K562 (cell line): ENCODE measurements around the gene SLFNL1. TPM values are rescaled to one million over a fixed set of nuclear protein-coding genes. Genes with fewer than 3 reads are reported as not detected.
A peak's percentile ranks its signal among the peaks of the same experiment; 100 is the strongest.

Experiments
- HIVEP1 ChIP-seq: fragments of 250-450 bp; sonication (Bioruptor Pico); IDR thresholded peaks from 2 replicates; pipeline ENCODE4 v1.4.0; 2020; ENCODE audit warnings: mild to moderate bottlenecking
- LCOR ChIP-seq: sonication (generic); formaldehyde crosslinking; IDR thresholded peaks from 2 replicates; pipeline ENCODE4 v1.8.0; 2022; ENCODE audit warnings: mild to moderate bottlenecking, missing genetic modification reagents
- NEUROD1 ChIP-seq: fragments of 150-350 bp; IDR thresholded peaks from 2 replicates; pipeline ENCODE4 v1.6.1; 2014; ENCODE audit warnings: borderline replicate concordance, low read length, low read depth; ENCODE audit not compliant: partially characterized antibody
- NFATC3 ChIP-seq: fragments of 450-650 bp; IDR thresholded peaks from 2 replicates; pipeline ENCODE4 v1.6.1; 2017; ENCODE audit warnings: mild to moderate bottlenecking
- NFE2L1 ChIP-seq: fragments of 450-650 bp; IDR thresholded peaks from 2 replicates; pipeline ENCODE4 v1.6.1; 2016; ENCODE audit warnings: missing genetic modification characterization, low read depth, mild to moderate bottlenecking, missing compliant biosample characterization, moderate library complexity, borderline replicate concordance
- POLR2A ChIP-seq: fragments of 450-650 bp; conservative IDR thresholded peaks from 2 replicates; pipeline ENCODE4 v1.6.1; 2016
- POLR2AphosphoS5 ChIP-seq: IDR thresholded peaks from 2 replicates; pipeline ENCODE4 v1.6.1; 2011; ENCODE audit warnings: mild to moderate bottlenecking, low read depth, low read length, moderate library complexity; ENCODE audit not compliant: control insufficient read depth, insufficient read depth
- SMARCA5 ChIP-seq: fragments of 450-650 bp; IDR thresholded peaks from 2 replicates; pipeline ENCODE4 v1.6.1; 2016
- SMC3 ChIP-seq: conservative IDR thresholded peaks from 2 replicates; pipeline ENCODE4 v1.6.1; 2011; ENCODE audit warnings: low read depth, low read length, improper control_type of control experiment; ENCODE audit not compliant: insufficient read depth
- TCF3 ChIP-seq: sonication (generic); formaldehyde crosslinking; IDR thresholded peaks from 2 replicates; pipeline ENCODE4 v1.4.0; 2020; ENCODE audit warnings: mild to moderate bottlenecking, missing genetic modification reagents
- ZFP1 ChIP-seq: fragments of 450-650 bp; formaldehyde crosslinking; IDR thresholded peaks from 2 replicates; pipeline ENCODE4 v1.4.0; 2020; ENCODE audit warnings: mild to moderate bottlenecking, mixed read lengths
- ZNF143 ChIP-seq: sonication (generic); formaldehyde crosslinking; IDR thresholded peaks from 2 replicates; pipeline ENCODE4 v1.9.0; 2022; ENCODE audit warnings: mild to moderate bottlenecking, missing genetic modification reagents
- ZNF583 ChIP-seq: fragments of 250-450 bp; sonication (Bioruptor Pico); IDR thresholded peaks from 2 replicates; pipeline ENCODE4 v1.4.0; 2020
- polyA plus RNA-seq, 8 experiments: library from polyadenylated mRNA; depleted of rRNA in 4 of 8; stranded (reverse) in 5 of 8; unstranded in 3 of 8; fragments of >200 nt; fragmentation: Nextera tagmentation in 2 of 8; fragmentation: Illumina TruSeq in 1 of 8; extraction: Ambion mirVana in 2 of 8; extraction: Trizol in 1 of 8; gene quantifications; 2 replicates each; pipeline versions ENCODE4 v1.2.1 to v1.2.3, GENCODE V29; 2011 to 2014; ENCODE audit warnings: inconsistent platforms in 1 of 8, missing spikeins in 1 of 8
- total RNA-seq, 7 experiments: library from RNA; depleted of rRNA in 6 of 7; stranded (reverse); fragments of >200 nt in 6 of 7; fragmentation: Illumina TruSeq in 2 of 7; extraction: Trizol in 2 of 7; gene quantifications; 2 replicates each; pipeline versions ENCODE4 v1.2.1 to v1.2.3, GENCODE V29; 2011 to 2021; ENCODE audit warnings: low replicate concordance in 1 of 7
- TF ChIP-seq, protein P1 (sequence below): fragments of 250-450 bp; sonication (Bioruptor Pico); IDR thresholded peaks from 2 replicates; pipeline ENCODE4 v1.8.0; 2021; ENCODE audit warnings: mild to moderate bottlenecking, moderate library complexity
- TF ChIP-seq, protein P2 (sequence below): fragments of 250-450 bp; sonication (Bioruptor Pico); IDR thresholded peaks from 2 replicates; pipeline ENCODE4 v1.4.0; 2020; ENCODE audit warnings: borderline replicate concordance
- TF ChIP-seq, protein P3 (sequence below): sonication (generic); formaldehyde crosslinking; IDR thresholded peaks from 2 replicates; pipeline ENCODE4 v1.8.0; 2023; ENCODE audit warnings: mild to moderate bottlenecking, missing genetic modification reagents
- TF ChIP-seq, protein P4 (sequence below): sonication (generic); formaldehyde crosslinking; IDR thresholded peaks from 2 replicates; pipeline ENCODE4 v1.8.1; 2023; ENCODE audit warnings: mild to moderate bottlenecking, missing genetic modification reagents, moderate library complexity
- TF ChIP-seq, protein P5 (sequence below): sonication (generic); formaldehyde crosslinking; IDR thresholded peaks from 2 replicates; pipeline ENCODE4 v1.8.1; 2023; ENCODE audit warnings: mild to moderate bottlenecking, missing genetic modification reagents

The SLFNL1 gene
- total and polyA plus RNA-seq, 9 of the 15 experiments (the other 6 are each of a cell fraction or from before 2014, with no cell fraction given) = 0.05 to 0.14 (median 0.06) TPM; not detected in 5

DNA sequence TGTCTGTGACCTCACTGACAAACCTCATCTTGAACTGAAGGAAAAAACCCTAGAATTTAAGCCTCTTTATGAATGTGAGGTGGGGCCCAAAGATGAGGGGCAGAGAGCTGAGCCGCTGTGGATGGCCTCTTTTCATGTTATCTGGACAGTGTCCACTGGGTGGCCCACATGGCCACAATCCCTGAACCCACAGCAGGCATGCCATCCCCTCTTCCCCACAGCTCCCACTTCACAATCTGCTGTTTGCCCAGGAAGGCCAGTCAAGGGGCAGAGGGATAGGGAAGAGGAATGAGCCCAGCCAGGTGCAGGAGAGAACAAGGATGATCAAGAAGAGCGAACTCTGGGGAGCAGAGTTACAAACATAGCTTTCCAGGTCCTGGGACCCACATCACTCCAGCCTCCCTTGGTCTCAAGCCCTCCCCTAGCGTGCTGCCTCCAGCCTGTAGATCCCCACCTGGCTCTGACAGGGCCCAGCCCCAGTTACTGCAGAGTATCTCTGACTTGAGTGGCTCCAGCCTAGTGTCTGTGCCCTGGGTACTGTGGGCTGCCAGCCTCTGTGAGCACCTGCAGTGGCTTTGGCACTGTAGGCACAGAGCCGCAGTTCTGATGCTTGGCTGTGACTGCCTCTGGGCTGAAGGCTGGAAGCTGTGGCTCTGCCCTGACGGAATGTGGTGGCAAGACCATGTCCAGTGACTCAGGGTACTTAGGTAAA lies 1.9 kb upstream of the SLFNL1 start (continued):
- peak; percentile 24; the same call in 1 of the 2 replicates for TF ChIP-seq POLR2A
- no peak for TF ChIP-seq NFATC3
- no peak for TF ChIP-seq LCOR (CRISPR knock-in tag)
- TF ChIP-seq TCF3 (CRISPR knock-in tag) = no peak
- peak; percentile 30; the same call in 1 of the 2 replicates for TF ChIP-seq SMC3
- TF ChIP-seq ZNF583 (CRISPR knock-in tag) = no peak
- TF ChIP-seq, protein P1, sequence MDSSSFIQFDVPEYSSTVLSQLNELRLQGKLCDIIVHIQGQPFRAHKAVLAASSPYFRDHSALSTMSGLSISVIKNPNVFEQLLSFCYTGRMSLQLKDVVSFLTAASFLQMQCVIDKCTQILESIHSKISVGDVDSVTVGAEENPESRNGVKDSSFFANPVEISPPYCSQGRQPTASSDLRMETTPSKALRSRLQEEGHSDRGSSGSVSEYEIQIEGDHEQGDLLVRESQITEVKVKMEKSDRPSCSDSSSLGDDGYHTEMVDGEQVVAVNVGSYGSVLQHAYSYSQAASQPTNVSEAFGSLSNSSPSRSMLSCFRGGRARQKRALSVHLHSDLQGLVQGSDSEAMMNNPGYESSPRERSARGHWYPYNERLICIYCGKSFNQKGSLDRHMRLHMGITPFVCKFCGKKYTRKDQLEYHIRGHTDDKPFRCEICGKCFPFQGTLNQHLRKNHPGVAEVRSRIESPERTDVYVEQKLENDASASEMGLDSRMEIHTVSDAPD (CRISPR knock-in tag) = no peak
- TF ChIP-seq ZFP1 (CRISPR knock-in tag) = no peak
- TF ChIP-seq NEUROD1 = no peak
- TF ChIP-seq HIVEP1 (CRISPR knock-in tag) = no peak
- TF ChIP-seq POLR2AphosphoS5 = peak; percentile 31; the same call in 1 of the 2 replicates
- no peak for TF ChIP-seq ZNF143 (CRISPR knock-in tag)
- TF ChIP-seq, protein P2, sequence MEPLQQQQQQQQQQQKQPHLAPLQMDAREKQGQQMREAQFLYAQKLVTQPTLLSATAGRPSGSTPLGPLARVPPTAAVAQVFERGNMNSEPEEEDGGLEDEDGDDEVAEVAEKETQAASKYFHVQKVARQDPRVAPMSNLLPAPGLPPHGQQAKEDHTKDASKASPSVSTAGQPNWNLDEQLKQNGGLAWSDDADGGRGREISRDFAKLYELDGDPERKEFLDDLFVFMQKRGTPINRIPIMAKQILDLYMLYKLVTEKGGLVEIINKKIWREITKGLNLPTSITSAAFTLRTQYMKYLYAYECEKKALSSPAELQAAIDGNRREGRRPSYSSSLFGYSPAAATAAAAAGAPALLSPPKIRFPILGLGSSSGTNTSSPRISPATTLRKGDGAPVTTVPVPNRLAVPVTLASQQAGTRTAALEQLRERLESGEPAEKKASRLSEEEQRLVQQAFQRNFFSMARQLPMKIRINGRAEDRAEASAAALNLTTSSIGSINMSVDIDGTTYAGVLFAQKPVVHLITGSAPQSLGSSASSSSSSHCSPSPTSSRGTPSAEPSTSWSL (CRISPR knock-in tag) = no peak
- TF ChIP-seq, protein P3, sequence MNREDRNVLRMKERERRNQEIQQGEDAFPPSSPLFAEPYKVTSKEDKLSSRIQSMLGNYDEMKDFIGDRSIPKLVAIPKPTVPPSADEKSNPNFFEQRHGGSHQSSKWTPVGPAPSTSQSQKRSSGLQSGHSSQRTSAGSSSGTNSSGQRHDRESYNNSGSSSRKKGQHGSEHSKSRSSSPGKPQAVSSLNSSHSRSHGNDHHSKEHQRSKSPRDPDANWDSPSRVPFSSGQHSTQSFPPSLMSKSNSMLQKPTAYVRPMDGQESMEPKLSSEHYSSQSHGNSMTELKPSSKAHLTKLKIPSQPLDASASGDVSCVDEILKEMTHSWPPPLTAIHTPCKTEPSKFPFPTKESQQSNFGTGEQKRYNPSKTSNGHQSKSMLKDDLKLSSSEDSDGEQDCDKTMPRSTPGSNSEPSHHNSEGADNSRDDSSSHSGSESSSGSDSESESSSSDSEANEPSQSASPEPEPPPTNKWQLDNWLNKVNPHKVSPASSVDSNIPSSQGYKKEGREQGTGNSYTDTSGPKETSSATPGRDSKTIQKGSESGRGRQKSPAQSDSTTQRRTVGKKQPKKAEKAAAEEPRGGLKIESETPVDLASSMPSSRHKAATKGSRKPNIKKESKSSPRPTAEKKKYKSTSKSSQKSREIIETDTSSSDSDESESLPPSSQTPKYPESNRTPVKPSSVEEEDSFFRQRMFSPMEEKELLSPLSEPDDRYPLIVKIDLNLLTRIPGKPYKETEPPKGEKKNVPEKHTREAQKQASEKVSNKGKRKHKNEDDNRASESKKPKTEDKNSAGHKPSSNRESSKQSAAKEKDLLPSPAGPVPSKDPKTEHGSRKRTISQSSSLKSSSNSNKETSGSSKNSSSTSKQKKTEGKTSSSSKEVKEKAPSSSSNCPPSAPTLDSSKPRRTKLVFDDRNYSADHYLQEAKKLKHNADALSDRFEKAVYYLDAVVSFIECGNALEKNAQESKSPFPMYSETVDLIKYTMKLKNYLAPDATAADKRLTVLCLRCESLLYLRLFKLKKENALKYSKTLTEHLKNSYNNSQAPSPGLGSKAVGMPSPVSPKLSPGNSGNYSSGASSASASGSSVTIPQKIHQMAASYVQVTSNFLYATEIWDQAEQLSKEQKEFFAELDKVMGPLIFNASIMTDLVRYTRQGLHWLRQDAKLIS = no peak
- TF ChIP-seq NFE2L1 (tag) = no peak
- TF ChIP-seq, protein P4, sequence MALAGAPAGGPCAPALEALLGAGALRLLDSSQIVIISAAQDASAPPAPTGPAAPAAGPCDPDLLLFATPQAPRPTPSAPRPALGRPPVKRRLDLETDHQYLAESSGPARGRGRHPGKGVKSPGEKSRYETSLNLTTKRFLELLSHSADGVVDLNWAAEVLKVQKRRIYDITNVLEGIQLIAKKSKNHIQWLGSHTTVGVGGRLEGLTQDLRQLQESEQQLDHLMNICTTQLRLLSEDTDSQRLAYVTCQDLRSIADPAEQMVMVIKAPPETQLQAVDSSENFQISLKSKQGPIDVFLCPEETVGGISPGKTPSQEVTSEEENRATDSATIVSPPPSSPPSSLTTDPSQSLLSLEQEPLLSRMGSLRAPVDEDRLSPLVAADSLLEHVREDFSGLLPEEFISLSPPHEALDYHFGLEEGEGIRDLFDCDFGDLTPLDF = no peak
- no peak for TF ChIP-seq SMARCA5
- TF ChIP-seq, protein P5, sequence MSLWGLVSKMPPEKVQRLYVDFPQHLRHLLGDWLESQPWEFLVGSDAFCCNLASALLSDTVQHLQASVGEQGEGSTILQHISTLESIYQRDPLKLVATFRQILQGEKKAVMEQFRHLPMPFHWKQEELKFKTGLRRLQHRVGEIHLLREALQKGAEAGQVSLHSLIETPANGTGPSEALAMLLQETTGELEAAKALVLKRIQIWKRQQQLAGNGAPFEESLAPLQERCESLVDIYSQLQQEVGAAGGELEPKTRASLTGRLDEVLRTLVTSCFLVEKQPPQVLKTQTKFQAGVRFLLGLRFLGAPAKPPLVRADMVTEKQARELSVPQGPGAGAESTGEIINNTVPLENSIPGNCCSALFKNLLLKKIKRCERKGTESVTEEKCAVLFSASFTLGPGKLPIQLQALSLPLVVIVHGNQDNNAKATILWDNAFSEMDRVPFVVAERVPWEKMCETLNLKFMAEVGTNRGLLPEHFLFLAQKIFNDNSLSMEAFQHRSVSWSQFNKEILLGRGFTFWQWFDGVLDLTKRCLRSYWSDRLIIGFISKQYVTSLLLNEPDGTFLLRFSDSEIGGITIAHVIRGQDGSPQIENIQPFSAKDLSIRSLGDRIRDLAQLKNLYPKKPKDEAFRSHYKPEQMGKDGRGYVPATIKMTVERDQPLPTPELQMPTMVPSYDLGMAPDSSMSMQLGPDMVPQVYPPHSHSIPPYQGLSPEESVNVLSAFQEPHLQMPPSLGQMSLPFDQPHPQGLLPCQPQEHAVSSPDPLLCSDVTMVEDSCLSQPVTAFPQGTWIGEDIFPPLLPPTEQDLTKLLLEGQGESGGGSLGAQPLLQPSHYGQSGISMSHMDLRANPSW (CRISPR knock-in tag) = no peak
